Ovary (tissue), 9 donors: Measurements from ENCODE around the gene MAPK7. TPM values are rescaled to one million over a fixed set of nuclear protein-coding genes. Genes with fewer than 3 reads are reported as not detected.
A peak's percentile ranks its signal among the peaks of the same experiment; 100 is the strongest.

Source experiments
- DNase-seq, 5 donors: peaks; one replicate each; pipeline ENCODE4 v3.0.0-alpha.2; 2019 to 2020
- H3K27ac ChIP-seq, 2 donors: fragments of 200-600 bp; one replicate each; pipeline versions ENCODE4 v1.5.1 to v1.8.0; 2019 to 2022
- H3K27me3 ChIP-seq: fragments of 200-600 bp; one replicate; pipeline ENCODE4 v1.8.0; 2022
- H3K36me3 ChIP-seq: fragments of 200-600 bp; sonication (generic); one replicate; pipeline ENCODE4 v1.5.1; 2019
- H3K4me1 ChIP-seq: one replicate; pipeline ENCODE4 v1.8.1; 2013; ENCODE audit warnings: mild to moderate bottlenecking, moderate library complexity; ENCODE audit not compliant: insufficient read depth
- H3K4me3 ChIP-seq: fragments of 200-600 bp; sonication (generic); one replicate; pipeline ENCODE4 v1.5.1; 2017
- H3K9me3 ChIP-seq, 2 donors: fragments of 200-600 bp in 1 of 2; sonication (generic) in 1 of 2; one replicate each; pipeline versions ENCODE4 v1.5.1 to v1.8.1; 2013 to 2019; ENCODE audit warnings: mild to moderate bottlenecking in 1 of 2, moderate library complexity in 1 of 2
- CTCF ChIP-seq, 3 donors: fragments of 450-650 bp in 2 of 3; fragments of 200-600 bp in 1 of 3; IDR thresholded peaks; one replicate each; pipeline versions ENCODE4 v1.5.1 to v1.8.0; 2016 to 2022; ENCODE audit warnings: antibody characterized with exemption in 3 of 3, mild to moderate bottlenecking in 1 of 3
- EP300 ChIP-seq: sonication (generic); formaldehyde crosslinking; IDR thresholded peaks from one replicate; pipeline ENCODE4 v1.6.1; 2017; ENCODE audit warnings: antibody characterized with exemption
- POLR2A ChIP-seq: fragments of 450-650 bp; IDR thresholded peaks from one replicate; pipeline ENCODE4 v1.6.1; 2017; ENCODE audit warnings: antibody characterized with exemption, mild to moderate bottlenecking, moderate library complexity
- WGBS, 3 donors: extraction: QIAGEN DNeasy Blood & Tissue Kit in 1 of 3; methylation state at CpG; one replicate each; pipeline versions ENCODE4 v1.1.5 to v1.1.7; 2013 to 2017; 5-methylcytosine and 5-hydroxymethylcytosine counted together
- intact Hi-C, 4 donors: fragments of 100-400 bp; cut with DNase I; formaldehyde crosslinking; loops; one replicate each; pipeline versions ENCODE4 v1.11.0 to v1.15.1; 2022 to 2023
- polyA plus RNA-seq, 2 donors: library from polyadenylated mRNA; stranded (reverse); fragments of 200-250 nt in 1 of 2; fragments of 350-450 nt in 1 of 2; fragmentation: Illumina TruSeq in 1 of 2; extraction: RNeasy Lipid Tissue Mini Kit (QIAGEN cat#74804) in 1 of 2; gene quantifications; one replicate each; pipeline ENCODE4 v1.2.3, GENCODE V29; 2013 to 2014
- total RNA-seq, 7 donors: library from RNA; depleted of rRNA in 2 of 7; stranded (reverse); fragments of >200 nt in 2 of 7; fragmentation: NEBNext Ultra II Directional in 3 of 7; extraction: Animal tissue kit (Norgen Biotek cat#: 25700) in 3 of 7; gene quantifications; one replicate each; pipeline versions ENCODE4 v1.1.0 to v1.2.4, GENCODE V29; 2016 to 2023
- donor health status: DM: no; HTN: no; CAD: no; lungs with moderate emphysema.
- donor health status: DM: no; HTN: no; CAD: no.
- donor health status: Bipolar disorder and iron deficiency.
- donor health status: DM: yes; HTN: yes; CAD: no.
- donor health status: DM: no; HTN: no; CAD: no.
- donor health status: DM: yes; HTN: yes; CAD: no.

Gene MAPK7
- total and polyA plus RNA-seq, 9 donors, result 14.3 to 74.6 (median 39.3) TPM

GRCh38 chr17:19331134-19331533, 47.2 kb upstream of the MAPK7 start:
- H3K4me1 ChIP-seq, result no peaks in the 10 kb centered on the region
- intact Hi-C loops, result no loop called here
- H3K4me3 ChIP-seq, result no peak overlapping the region
- no peaks in the 10 kb centered on the region for H3K27me3 ChIP-seq
- WGBS, 3 donors, result 26 to 33% (median 31%) methylated on average over 4 of the region's 4 CpGs
- H3K27ac ChIP-seq, result no peak overlapping the region
- H3K9me3 ChIP-seq, result no peaks in the 10 kb centered on the region
- no peak for TF ChIP-seq POLR2A
- no peak for TF ChIP-seq CTCF (IDR thresholded peaks at IDR 0.05)
- peak in 1 of 5 donors; percentile 23 for DNase-seq
- no peaks in the 10 kb centered on the region for H3K36me3 ChIP-seq

GRCh38 chr17:19331543-19332245, 46.6 kb upstream of the MAPK7 start:
- Histone ChIP-seq H3K4me1 (no peaks in the 10 kb centered on the region), H3K27ac (no peak overlapping the region), H3K36me3 (no peaks in the 10 kb centered on the region), H3K4me3 (no peak overlapping the region), H3K27me3 (no peaks in the 10 kb centered on the region), H3K9me3 (no peaks in the 10 kb centered on the region)
- peak in 1 of 5 donors; percentile 25 for DNase-seq
- intact Hi-C loops, result no loop called here
- TF ChIP-seq EP300 (no peak), CTCF (IDR thresholded peaks at IDR 0.05) (no peak), POLR2A (no peak)
- 91 to 96% (median 92%) methylated on average over 13 of the region's 13 CpGs for WGBS, 3 donors

DNA sequence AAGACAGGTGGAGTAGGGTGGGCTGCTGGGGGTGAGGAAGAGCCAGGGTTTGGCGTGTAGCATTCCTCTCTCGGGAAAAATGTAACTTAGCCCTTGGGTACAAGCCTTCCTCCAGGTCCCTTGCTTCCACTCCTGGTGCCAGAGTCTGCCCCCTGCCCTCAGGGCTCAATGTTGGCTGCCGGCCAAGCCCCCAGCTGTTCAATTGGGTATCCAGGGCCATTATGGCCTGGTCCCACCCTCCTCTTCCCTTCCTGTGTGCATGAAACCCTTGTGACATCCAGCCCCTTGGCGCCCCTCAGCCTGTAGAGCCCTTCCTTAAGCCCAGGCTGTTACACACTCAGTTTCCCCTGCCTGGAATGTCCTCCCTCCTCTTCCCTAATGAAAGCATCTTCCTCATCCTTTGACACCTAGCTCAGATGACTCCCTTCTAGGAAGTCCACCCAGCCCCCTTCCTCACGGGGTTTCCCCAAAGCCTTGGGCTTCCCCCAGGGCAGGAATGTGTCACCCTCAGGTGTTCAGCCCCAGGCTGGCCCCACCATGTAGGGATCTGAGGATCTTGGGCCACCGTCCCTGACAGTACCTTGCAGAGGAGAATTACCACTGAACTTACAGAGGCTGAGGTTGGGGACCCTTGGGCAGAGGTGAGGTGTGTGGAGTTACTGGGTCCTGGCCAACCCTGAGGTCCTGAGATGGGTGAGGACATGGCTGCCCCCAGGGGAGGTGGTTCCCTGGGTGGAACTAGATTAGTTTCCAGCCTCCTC, 45.7 kb upstream of the MAPK7 start:
- TF ChIP-seq CTCF (IDR thresholded peaks at IDR 0.05), result no peak
- TF ChIP-seq POLR2A, result no peak
- TF ChIP-seq EP300, result no peak
- no peaks in the 10 kb centered on the region for H3K4me1 ChIP-seq
- H3K27me3 ChIP-seq, result no peaks in the 10 kb centered on the region
- 83 to 86% (median 86%) methylated on average over 6 of the region's 6 CpGs for WGBS, 3 donors
- intact Hi-C loops, result no loop called here
- DNase-seq, result peak in 1 of 5 donors; percentile 39
- H3K27ac ChIP-seq, result no peak overlapping the region
- H3K36me3 ChIP-seq, result no peaks in the 10 kb centered on the region
- H3K9me3 ChIP-seq, result no peaks in the 10 kb centered on the region
- no peak overlapping the region for H3K4me3 ChIP-seq

GRCh38 chr17:19333132-19333440, 45.2 kb upstream of the MAPK7 start:
- intact Hi-C loops, result no loop called here
- WGBS, 3 donors, result 91 to 100% (median 100%) methylated on average over 1 of the region's 1 CpG
- Histone ChIP-seq H3K4me1 (no peaks in the 10 kb centered on the region), H3K27me3 (no peaks in the 10 kb centered on the region), H3K27ac (no peak overlapping the region), H3K9me3 (no peaks in the 10 kb centered on the region), H3K4me3 (no peak overlapping the region), H3K36me3 (no peaks in the 10 kb centered on the region)
- peak in 1 of 5 donors; percentile 25 for DNase-seq
- TF ChIP-seq EP300 (no peak), CTCF (IDR thresholded peaks at IDR 0.05) (no peak), POLR2A (no peak)
